PC-9 (cell line): ENCODE data around the gene PCDH15.

ENCODE experiments used
- EZH2 ChIP-seq: fragments of 200-600 bp; sonication (generic); IDR thresholded peaks from 2 replicates; pipeline ENCODE4 v1.8.0; 2017; ENCODE audit warnings: antibody characterized with exemption, low read depth
- TF ChIP-seq, protein P1 (sequence below): fragments of 200-600 bp; sonication (generic); conservative IDR thresholded peaks from 2 replicates; pipeline ENCODE4 v1.6.1; 2017; ENCODE audit warnings: mixed run types, antibody characterized with exemption, mild to moderate bottlenecking, moderate library complexity

DNA sequence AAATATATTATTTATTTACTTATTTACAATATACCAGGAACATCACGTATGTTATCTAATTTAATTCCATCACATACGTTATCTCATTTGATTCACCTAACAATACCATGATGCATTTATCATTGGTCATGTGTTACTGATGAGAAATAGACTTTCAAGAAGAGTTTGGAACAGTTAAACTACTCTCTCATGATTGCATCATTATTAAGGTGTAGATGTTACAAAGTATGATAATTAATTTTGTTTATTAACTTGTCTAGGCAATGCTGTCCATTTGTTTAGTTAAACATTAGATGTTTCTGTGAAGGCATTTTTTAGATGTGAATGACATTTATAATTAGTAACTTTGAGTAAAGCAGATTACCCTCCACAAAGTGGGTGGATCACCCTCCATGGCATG lies 32.0 kb upstream of the PCDH15 start:
- TF ChIP-seq, protein P1, sequence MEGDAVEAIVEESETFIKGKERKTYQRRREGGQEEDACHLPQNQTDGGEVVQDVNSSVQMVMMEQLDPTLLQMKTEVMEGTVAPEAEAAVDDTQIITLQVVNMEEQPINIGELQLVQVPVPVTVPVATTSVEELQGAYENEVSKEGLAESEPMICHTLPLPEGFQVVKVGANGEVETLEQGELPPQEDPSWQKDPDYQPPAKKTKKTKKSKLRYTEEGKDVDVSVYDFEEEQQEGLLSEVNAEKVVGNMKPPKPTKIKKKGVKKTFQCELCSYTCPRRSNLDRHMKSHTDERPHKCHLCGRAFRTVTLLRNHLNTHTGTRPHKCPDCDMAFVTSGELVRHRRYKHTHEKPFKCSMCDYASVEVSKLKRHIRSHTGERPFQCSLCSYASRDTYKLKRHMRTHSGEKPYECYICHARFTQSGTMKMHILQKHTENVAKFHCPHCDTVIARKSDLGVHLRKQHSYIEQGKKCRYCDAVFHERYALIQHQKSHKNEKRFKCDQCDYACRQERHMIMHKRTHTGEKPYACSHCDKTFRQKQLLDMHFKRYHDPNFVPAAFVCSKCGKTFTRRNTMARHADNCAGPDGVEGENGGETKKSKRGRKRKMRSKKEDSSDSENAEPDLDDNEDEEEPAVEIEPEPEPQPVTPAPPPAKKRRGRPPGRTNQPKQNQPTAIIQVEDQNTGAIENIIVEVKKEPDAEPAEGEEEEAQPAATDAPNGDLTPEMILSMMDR: no peak
- no peak for TF ChIP-seq EZH2
